HEK293 (cell line): ENCODE measurements around the gene CORO7.
A peak's percentile ranks its signal among the peaks of the same experiment; 100 is the strongest.

Experiments used
- CTCF ChIA-PET: fragments of 350-600 bp; formaldehyde crosslinking; extraction: SDS; loops from one replicate; lab custom pipeline; 2021; ENCODE audit warnings: antibody characterized with exemption; lab: Yijun Ruan, JAX
- POLR2A ChIA-PET: fragments of 300-600 bp; formaldehyde crosslinking; extraction: SDS; loops from one replicate; lab custom pipeline; 2020; ENCODE audit warnings: antibody characterized with exemption, inconsistent platforms; lab: Yijun Ruan, JAX
- H3K27ac ChIP-seq: fragments of 200-500 bp; sonication (Bioruptor generic); 2 replicates; pipeline ENCODE4 v1.5.1; 2014; ENCODE audit warnings: low read depth, low read length, control low read depth, inconsistent platforms; ENCODE audit errors: extremely low read depth
- H3K36me3 ChIP-seq, 2 experiments: fragments of 200-500 bp in 1 of 2; sonication (Bioruptor generic) in 1 of 2; 1 replicate in 1 of 2; 2 replicates in 1 of 2; pipeline ENCODE4 v1.5.1; 2014 to 2017; ENCODE audit warnings: inconsistent platforms in 2 of 2, low read length in 2 of 2; ENCODE audit not compliant: control insufficient read depth in 2 of 2, insufficient read depth in 1 of 2
- H3K4me1 ChIP-seq: fragments of 200-500 bp; sonication (Bioruptor generic); 2 replicates; pipeline ENCODE4 v1.5.1; 2014; ENCODE audit warnings: mild to moderate bottlenecking, low read length, inconsistent platforms; ENCODE audit not compliant: control insufficient read depth, insufficient read depth
- H3K4me3 ChIP-seq: 2 replicates; pipeline ENCODE4 v1.5.1; 2011; ENCODE audit warnings: low read depth, mild to moderate bottlenecking, control low read depth, low read length, moderate library complexity
- H3K9me3 ChIP-seq: fragments of 200-500 bp; sonication (Bioruptor generic); 2 replicates; pipeline ENCODE4 v1.5.1; 2014; ENCODE audit warnings: low read depth, low read length, inconsistent platforms; ENCODE audit not compliant: control insufficient read depth, insufficient read depth
- SCRT2 ChIP-seq: fragments of 450-650 bp; formaldehyde crosslinking; IDR thresholded peaks from 2 replicates; pipeline ENCODE4 v1.5.1; 2016; ENCODE audit warnings: missing biosample characterization, missing genetic modification characterization
- WT1 ChIP-seq: fragments of 450-650 bp; formaldehyde crosslinking; IDR thresholded peaks from 2 replicates; pipeline ENCODE4 v1.5.1; 2016; ENCODE audit warnings: missing biosample characterization, missing genetic modification characterization
- ZIC2 ChIP-seq: fragments of 450-650 bp; formaldehyde crosslinking; IDR thresholded peaks from 2 replicates; pipeline ENCODE4 v1.5.1; 2016; ENCODE audit warnings: missing biosample characterization, missing genetic modification characterization
- ZNF19 ChIP-seq: fragments of 450-650 bp; formaldehyde crosslinking; IDR thresholded peaks from 2 replicates; pipeline ENCODE4; 2016; ENCODE audit warnings: missing biosample characterization, missing genetic modification characterization, low read depth
- ZNF335 ChIP-seq: fragments of 450-650 bp; formaldehyde crosslinking; conservative IDR thresholded peaks from 2 replicates; pipeline ENCODE4 v1.5.1; 2016; ENCODE audit warnings: missing biosample characterization, missing genetic modification characterization
- ZNF391 ChIP-seq: fragments of 450-650 bp; formaldehyde crosslinking; IDR thresholded peaks from 2 replicates; pipeline ENCODE4 v1.5.1; 2016; ENCODE audit warnings: low read depth, missing biosample characterization, missing genetic modification characterization, borderline replicate concordance
- ZNF677 ChIP-seq: fragments of 450-650 bp; IDR thresholded peaks from 2 replicates; pipeline ENCODE4 v1.5.0; 2018; ENCODE audit warnings: missing biosample characterization, mild to moderate bottlenecking, missing genetic modification characterization, moderate library complexity
- ZXDB ChIP-seq: fragments of 450-650 bp; formaldehyde crosslinking; IDR thresholded peaks from 2 replicates; pipeline ENCODE4 v1.5.1; 2016; ENCODE audit warnings: missing biosample characterization, missing genetic modification characterization
- TF ChIP-seq, protein P1 (sequence below): fragments of 450-650 bp; formaldehyde crosslinking; IDR thresholded peaks from 2 replicates; pipeline ENCODE4 v1.5.1; 2016; ENCODE audit warnings: missing biosample characterization, missing genetic modification characterization
- TF ChIP-seq, protein P2 (sequence below): fragments of 450-650 bp; formaldehyde crosslinking; IDR thresholded peaks from 2 replicates; pipeline ENCODE4 v1.5.1; 2016; ENCODE audit warnings: missing biosample characterization, missing genetic modification characterization
- TF ChIP-seq, protein P3 (sequence below): fragments of 450-650 bp; formaldehyde crosslinking; IDR thresholded peaks from 2 replicates; pipeline ENCODE4 v1.5.1; 2016; ENCODE audit warnings: missing biosample characterization, missing genetic modification characterization, borderline replicate concordance
- TF ChIP-seq, protein P4 (sequence below): fragments of 450-650 bp; formaldehyde crosslinking; IDR thresholded peaks from 2 replicates; pipeline ENCODE4 v1.5.1; 2016; ENCODE audit warnings: missing biosample characterization, missing genetic modification characterization

CORO7 gene

GRCh38 chr16:4339455-4339854 lies 76.9 kb downstream of the CORO7 start:
- TF ChIP-seq, protein P1, sequence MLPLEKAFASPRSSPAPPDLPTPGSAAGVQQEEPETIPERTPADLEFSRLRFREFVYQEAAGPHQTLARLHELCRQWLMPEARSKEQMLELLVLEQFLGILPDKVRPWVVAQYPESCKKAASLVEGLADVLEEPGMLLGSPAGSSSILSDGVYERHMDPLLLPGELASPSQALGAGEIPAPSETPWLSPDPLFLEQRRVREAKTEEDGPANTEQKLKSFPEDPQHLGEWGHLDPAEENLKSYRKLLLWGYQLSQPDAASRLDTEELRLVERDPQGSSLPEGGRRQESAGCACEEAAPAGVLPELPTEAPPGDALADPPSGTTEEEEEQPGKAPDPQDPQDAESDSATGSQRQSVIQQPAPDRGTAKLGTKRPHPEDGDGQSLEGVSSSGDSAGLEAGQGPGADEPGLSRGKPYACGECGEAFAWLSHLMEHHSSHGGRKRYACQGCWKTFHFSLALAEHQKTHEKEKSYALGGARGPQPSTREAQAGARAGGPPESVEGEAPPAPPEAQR (tag by site-specific recombination): no peak
- TF ChIP-seq, protein P2, sequence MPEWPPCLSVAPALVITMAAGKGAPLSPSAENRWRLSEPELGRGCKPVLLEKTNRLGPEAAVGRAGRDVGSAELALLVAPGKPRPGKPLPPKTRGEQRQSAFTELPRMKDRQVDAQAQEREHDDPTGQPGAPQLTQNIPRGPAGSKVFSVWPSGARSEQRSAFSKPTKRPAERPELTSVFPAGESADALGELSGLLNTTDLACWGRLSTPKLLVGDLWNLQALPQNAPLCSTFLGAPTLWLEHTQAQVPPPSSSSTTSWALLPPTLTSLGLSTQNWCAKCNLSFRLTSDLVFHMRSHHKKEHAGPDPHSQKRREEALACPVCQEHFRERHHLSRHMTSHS (tag by site-specific recombination): no peak
- TF ChIP-seq ZNF391 (no peak), ZIC2 (tag by site-specific recombination) (no peak), SCRT2 (no peak), WT1 (tag by site-specific recombination) (no peak)
- TF ChIP-seq, protein P3, sequence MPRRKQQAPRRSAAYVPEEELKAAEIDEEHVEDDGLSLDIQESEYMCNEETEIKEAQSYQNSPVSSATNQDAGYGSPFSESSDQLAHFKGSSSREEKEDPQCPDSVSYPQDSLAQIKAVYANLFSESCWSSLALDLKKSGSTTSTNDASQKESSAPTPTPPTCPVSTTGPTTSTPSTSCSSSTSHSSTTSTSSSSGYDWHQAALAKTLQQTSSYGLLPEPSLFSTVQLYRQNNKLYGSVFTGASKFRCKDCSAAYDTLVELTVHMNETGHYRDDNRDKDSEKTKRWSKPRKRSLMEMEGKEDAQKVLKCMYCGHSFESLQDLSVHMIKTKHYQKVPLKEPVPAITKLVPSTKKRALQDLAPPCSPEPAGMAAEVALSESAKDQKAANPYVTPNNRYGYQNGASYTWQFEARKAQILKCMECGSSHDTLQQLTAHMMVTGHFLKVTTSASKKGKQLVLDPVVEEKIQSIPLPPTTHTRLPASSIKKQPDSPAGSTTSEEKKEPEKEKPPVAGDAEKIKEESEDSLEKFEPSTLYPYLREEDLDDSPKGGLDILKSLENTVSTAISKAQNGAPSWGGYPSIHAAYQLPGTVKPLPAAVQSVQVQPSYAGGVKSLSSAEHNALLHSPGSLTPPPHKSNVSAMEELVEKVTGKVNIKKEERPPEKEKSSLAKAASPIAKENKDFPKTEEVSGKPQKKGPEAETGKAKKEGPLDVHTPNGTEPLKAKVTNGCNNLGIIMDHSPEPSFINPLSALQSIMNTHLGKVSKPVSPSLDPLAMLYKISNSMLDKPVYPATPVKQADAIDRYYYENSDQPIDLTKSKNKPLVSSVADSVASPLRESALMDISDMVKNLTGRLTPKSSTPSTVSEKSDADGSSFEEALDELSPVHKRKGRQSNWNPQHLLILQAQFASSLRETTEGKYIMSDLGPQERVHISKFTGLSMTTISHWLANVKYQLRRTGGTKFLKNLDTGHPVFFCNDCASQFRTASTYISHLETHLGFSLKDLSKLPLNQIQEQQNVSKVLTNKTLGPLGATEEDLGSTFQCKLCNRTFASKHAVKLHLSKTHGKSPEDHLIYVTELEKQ (tag by site-specific recombination): no peak
- ChIA-PET POLR2A (interaction anchor here (0.7 kb wide), 1 partner anchor 22 kb away, joined by 5 read pairs; no protein-coding TSS in a partner anchor), CTCF (interaction anchor here (0.7 to 2.2 kb wide), 4 partner anchors 8 to 409 kb away, joined by 3 to 18 read pairs (median 4); no protein-coding TSS in a partner anchor)
- Histone ChIP-seq H3K9me3 (no peaks in the 10 kb centered on the region), H3K4me1 (peaks cover 2% of the 10 kb centered on the region; the same call in 1 of the 2 replicates), H3K36me3 (peaks cover 0 to 50% of the 10 kb centered on the region in 2 experiments; a peak in 2 of 3 replicates), H3K27ac (0 out of 2 replicates have a peak overlapping the region, but pooled peaks have one; percentile 2), H3K4me3 (no peak overlapping the region)

GRCh38 chr16:4338712-4339299 lies 77.6 kb downstream of the CORO7 start:
- TF ChIP-seq ZNF335 (peak; percentile 94), ZNF19 (tag by site-specific recombination) (no peak), ZXDB (tag by site-specific recombination) (no peak), ZNF677 (tag by site-specific recombination) (no peak)
- TF ChIP-seq, protein P4, sequence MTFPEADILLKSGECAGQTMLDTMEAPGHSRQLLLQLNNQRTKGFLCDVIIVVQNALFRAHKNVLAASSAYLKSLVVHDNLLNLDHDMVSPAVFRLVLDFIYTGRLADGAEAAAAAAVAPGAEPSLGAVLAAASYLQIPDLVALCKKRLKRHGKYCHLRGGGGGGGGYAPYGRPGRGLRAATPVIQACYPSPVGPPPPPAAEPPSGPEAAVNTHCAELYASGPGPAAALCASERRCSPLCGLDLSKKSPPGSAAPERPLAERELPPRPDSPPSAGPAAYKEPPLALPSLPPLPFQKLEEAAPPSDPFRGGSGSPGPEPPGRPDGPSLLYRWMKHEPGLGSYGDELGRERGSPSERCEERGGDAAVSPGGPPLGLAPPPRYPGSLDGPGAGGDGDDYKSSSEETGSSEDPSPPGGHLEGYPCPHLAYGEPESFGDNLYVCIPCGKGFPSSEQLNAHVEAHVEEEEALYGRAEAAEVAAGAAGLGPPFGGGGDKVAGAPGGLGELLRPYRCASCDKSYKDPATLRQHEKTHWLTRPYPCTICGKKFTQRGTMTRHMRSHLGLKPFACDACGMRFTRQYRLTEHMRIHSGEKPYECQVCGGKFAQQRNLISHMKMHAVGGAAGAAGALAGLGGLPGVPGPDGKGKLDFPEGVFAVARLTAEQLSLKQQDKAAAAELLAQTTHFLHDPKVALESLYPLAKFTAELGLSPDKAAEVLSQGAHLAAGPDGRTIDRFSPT (tag by site-specific recombination): no peak
- H3K4me3 ChIP-seq: no peak overlapping the region
- ChIA-PET POLR2A (no interaction called here), CTCF (interaction anchor here (2.2 to 2.6 kb wide), 2 partner anchors 50 to 64 kb away, joined by 8 to 18 read pairs; no protein-coding TSS in a partner anchor)
- H3K36me3 ChIP-seq: peaks cover 0 to 50% of the 10 kb centered on the region in 2 experiments; a peak in 2 of 3 replicates
- H3K9me3 ChIP-seq: no peaks in the 10 kb centered on the region
- H3K27ac ChIP-seq: 0 out of 2 replicates have a peak overlapping the region, but pooled peaks have one; percentile 9
- H3K4me1 ChIP-seq: peaks cover 2% of the 10 kb centered on the region; the same call in 1 of the 2 replicates
